K562 (cell line): ENCODE results near the gene CRYAA. TPM values are rescaled to one million over a fixed set of nuclear protein-coding genes. Genes with fewer than 3 reads are reported as not detected.

Source experiments
- ATAC-seq: fragments of 200-7000 bp; cut with Tn5 transposase; 3 replicates; pipeline ENCODE4 v1.9.1; 2020; ENCODE audit warnings: moderate library complexity
- BruUV-seq: library from RNA; stranded (reverse); fragments of 400-500 nt; replicated peaks from 2 replicates; lab custom pipeline; 2021; lab: Mats Ljungman, UMichigan
- CTCF ChIA-PET: fragments of 300-600 bp; formaldehyde crosslinking; extraction: SDS; loops from one replicate; lab custom pipeline; 2021; ENCODE audit warnings: low intra/inter-chr PET ratio; lab: Yijun Ruan, JAX
- POLR2A ChIA-PET: fragments of 300-600, 350-650 bp; sonication (Branson Sonifier 250); formaldehyde crosslinking; extraction: SDS; loops from one replicate; lab custom pipeline; 2021; ENCODE audit warnings: antibody characterized with exemption, inconsistent platforms; lab: Yijun Ruan, JAX
- DNase-seq, 4 experiments: peaks; one replicate each; pipeline versions ENCODE4 v3.0.0 to v3.0.0-alpha.2; 2011 to 2018; ENCODE audit warnings: low spot score in 3 of 4, mixed read lengths in 3 of 4; ENCODE audit errors: extremely low read depth in 1 of 4
- FAIRE-seq: peaks from 2 replicates; lab custom pipeline; 2011; peaks lifted over from hg19 to GRCh38; lab: Jason Lieb, UNC
- H2AFZ ChIP-seq: 2 replicates; pipeline ENCODE4 v1.6.0; 2011; ENCODE audit warnings: low read depth, low read length, control low read depth, inconsistent platforms
- H3K27ac ChIP-seq: fragments of 200-600 bp; 3 replicates; pipeline ENCODE4 v1.8.0; 2011; ENCODE audit warnings: low read depth, mild to moderate bottlenecking, control low read depth, inconsistent platforms, low read length, moderate library complexity, mixed read lengths; ENCODE audit errors: extremely low read depth
- H3K27me3 ChIP-seq, 2 experiments: fragments of 300-600 bp in 1 of 2; 2 replicates in 1 of 2; 3 replicates in 1 of 2; pipeline versions ENCODE4 v1.6.0 to v1.8.0; 2011; ENCODE audit warnings: inconsistent platforms in 2 of 2, low read length in 2 of 2, mild to moderate bottlenecking in 1 of 2, mixed read lengths in 1 of 2, moderate library complexity in 1 of 2; ENCODE audit not compliant: control insufficient read depth in 2 of 2, insufficient read depth in 2 of 2
- H3K36me3 ChIP-seq: fragments of 300-600 bp; 3 replicates; pipeline ENCODE4 v1.8.0; 2011; ENCODE audit warnings: mild to moderate bottlenecking, low read length, inconsistent platforms; ENCODE audit not compliant: control insufficient read depth, insufficient read depth
- H3K4me1 ChIP-seq, 2 experiments: fragments of 200-600 bp in 1 of 2; replicated peaks in 1 of 2; 2 replicates in 1 of 2; 3 replicates in 1 of 2; pipeline versions ENCODE4 v1.5.1 to v1.8.0; 2011; ENCODE audit warnings: inconsistent platforms in 2 of 2, low read length in 2 of 2, mild to moderate bottlenecking in 1 of 2, mixed read lengths in 1 of 2, moderate library complexity in 1 of 2; ENCODE audit not compliant: control insufficient read depth in 2 of 2, insufficient read depth in 2 of 2
- H3K4me2 ChIP-seq: 2 replicates; pipeline ENCODE4 v1.6.1; 2011; ENCODE audit warnings: low read length, control low read depth, inconsistent platforms, mixed read lengths; ENCODE audit not compliant: insufficient read depth
- H3K4me3 ChIP-seq: fragments of 200-600 bp; sonication (generic), shearing (Covaris generic); 2 replicates; pipeline ENCODE4 v1.5.1; 2016; ENCODE audit warnings: control low read depth, inconsistent platforms
- H3K79me2 ChIP-seq: fragments of 200-600 bp; 3 replicates; pipeline ENCODE4 v1.8.0; 2011; ENCODE audit warnings: low read length, inconsistent platforms; ENCODE audit not compliant: control insufficient read depth, insufficient read depth
- H3K9ac ChIP-seq, 2 experiments: 2 replicates each; pipeline versions ENCODE4 v1.6.0 to v1.6.1; 2011; ENCODE audit warnings: low read depth in 2 of 2, low read length in 2 of 2, control low read depth in 1 of 2, inconsistent platforms in 1 of 2, mild to moderate bottlenecking in 1 of 2, mixed read lengths in 1 of 2; ENCODE audit not compliant: insufficient read depth in 1 of 2
- H3K9me1 ChIP-seq: one replicate; pipeline ENCODE4 v1.6.0; 2011; ENCODE audit warnings: inconsistent platforms, mild to moderate bottlenecking, low read length, moderate library complexity; ENCODE audit not compliant: control insufficient read depth, insufficient read depth
- H3K9me3 ChIP-seq: replicated peaks from 2 replicates; pipeline ENCODE4 v1.5.1; 2011; ENCODE audit warnings: low read depth, low read length, inconsistent platforms; ENCODE audit not compliant: control insufficient read depth, insufficient read depth
- H4K20me1 ChIP-seq: replicated peaks from 2 replicates; pipeline ENCODE4 v1.6.1; 2011; ENCODE audit warnings: low read length, inconsistent platforms, mixed read lengths; ENCODE audit not compliant: control insufficient read depth, insufficient read depth
- ESRRA ChIP-seq: fragments of 450-650 bp; IDR thresholded peaks from 2 replicates; pipeline ENCODE4 v1.6.1; 2014; ENCODE audit warnings: low read depth, mild to moderate bottlenecking, moderate library complexity, borderline replicate concordance
- ETS2 ChIP-seq: IDR thresholded peaks from 2 replicates; pipeline ENCODE4 v1.6.1; 2016; ENCODE audit warnings: borderline replicate concordance, missing genetic modification characterization, mild to moderate bottlenecking, moderate library complexity, missing compliant biosample characterization; ENCODE audit not compliant: poor library complexity, severe bottlenecking
- HDAC6 ChIP-seq: IDR thresholded peaks from 2 replicates; pipeline ENCODE4 v1.6.1; 2012; ENCODE audit warnings: low read depth, mild to moderate bottlenecking, control low read depth, inconsistent platforms, low read length, moderate library complexity
- KLF10 ChIP-seq: fragments of 250-450 bp; sonication (Bioruptor Pico); IDR thresholded peaks from 2 replicates; pipeline ENCODE4 v1.6.1; 2021; ENCODE audit warnings: matching md5 sums
- LEF1 ChIP-seq: fragments of 450-650 bp; IDR thresholded peaks from 2 replicates; pipeline ENCODE4 v1.6.1; 2016; ENCODE audit warnings: mild to moderate bottlenecking
- NFYB ChIP-seq: IDR thresholded peaks from 2 replicates; pipeline ENCODE4 v1.6.1; 2011; ENCODE audit warnings: mild to moderate bottlenecking, moderate library complexity; ENCODE audit not compliant: insufficient read length; ENCODE audit errors: extremely low read depth
- PATZ1 ChIP-seq: fragments of 250-450 bp; sonication (Bioruptor Pico); IDR thresholded peaks from 2 replicates; pipeline ENCODE4 v1.5.0; 2020; ENCODE audit warnings: mild to moderate bottlenecking, borderline replicate concordance
- SMAD3 ChIP-seq: fragments of 450-650 bp; formaldehyde crosslinking; conservative IDR thresholded peaks from 2 replicates; pipeline ENCODE4 v1.4.0; 2020; ENCODE audit warnings: mild to moderate bottlenecking
- SRSF3 ChIP-seq: fragments of 200-400 bp; formaldehyde crosslinking; IDR thresholded peaks from 2 replicates; pipeline ENCODE4 v1.6.1; 2016; ENCODE audit warnings: mild to moderate bottlenecking, low read length, moderate library complexity; ENCODE audit not compliant: insufficient read depth
- TARDBP ChIP-seq: fragments of 450-650 bp; IDR thresholded peaks from 2 replicates; pipeline ENCODE4 v1.6.1; 2016
- ZKSCAN8 ChIP-seq: fragments of 200-800 bp; sonication (Bioruptor generic); IDR thresholded peaks from 2 replicates; pipeline ENCODE4 v1.6.1; 2016; ENCODE audit warnings: missing genetic modification characterization, missing compliant biosample characterization
- ZNF407 ChIP-seq: fragments of 450-650 bp; IDR thresholded peaks from 2 replicates; pipeline ENCODE4 v1.6.1; 2016; ENCODE audit warnings: low read depth
- ZNF589 ChIP-seq: fragments of 200-800 bp; sonication (Bioruptor generic); IDR thresholded peaks from 2 replicates; pipeline ENCODE4 v1.6.1; 2016; ENCODE audit warnings: low read depth, missing genetic modification characterization, missing compliant biosample characterization
- WGBS: fragments of 100-300 bp; shearing (Covaris generic); methylation state at CpG from one replicate; pipeline ENCODE4 v1.1.6; 2016; ENCODE audit warnings: low coverage, mixed read lengths; ENCODE audit not compliant: insufficient coverage; ENCODE audit errors: missing lambda C conversion rate; 5-methylcytosine and 5-hydroxymethylcytosine counted together
- in situ Hi-C: fragments of 300-500 bp; cut with MboI; formaldehyde crosslinking; loops from 4 replicates; pipeline ENCODE4 v1.15.0; 2018; ENCODE audit warnings: inconsistent platforms, mixed read lengths
- intact Hi-C: fragments of 100-400 bp; cut with micrococcal nuclease; formaldehyde crosslinking; loops from 2 replicates; pipeline ENCODE4 v1.14.2; 2022
- polyA plus RNA-seq, 8 experiments: library from polyadenylated mRNA; depleted of rRNA in 4 of 8; stranded (reverse) in 5 of 8; unstranded in 3 of 8; fragments of >200 nt; fragmentation: Nextera tagmentation in 2 of 8; fragmentation: Illumina TruSeq in 1 of 8; extraction: Ambion mirVana in 2 of 8; extraction: Trizol in 1 of 8; gene quantifications; 2 replicates each; pipeline versions ENCODE4 v1.2.1 to v1.2.3, GENCODE V29; 2011 to 2014; ENCODE audit warnings: inconsistent platforms in 1 of 8, missing spikeins in 1 of 8
- total RNA-seq, 7 experiments: library from RNA; depleted of rRNA in 6 of 7; stranded (reverse); fragments of >200 nt in 6 of 7; fragmentation: Illumina TruSeq in 2 of 7; extraction: Trizol in 2 of 7; gene quantifications; 2 replicates each; pipeline versions ENCODE4 v1.2.1 to v1.2.3, GENCODE V29; 2011 to 2021; ENCODE audit warnings: low replicate concordance in 1 of 7

CRYAA gene
- total and polyA plus RNA-seq, 9 of the 15 experiments (the other 6 are each of a cell fraction or from before 2014, with no cell fraction given) = not detected

- no peaks in the 10 kb centered on the region; the same call in 1 of the 2 replicates for H3K9me3 ChIP-seq
- H3K79me2 ChIP-seq = no peaks in the 10 kb centered on the region
- H4K20me1 ChIP-seq = no peaks in the 10 kb centered on the region
- intact Hi-C loops (no loop called here), in situ Hi-C loops (no loop called here)
- no TSS peak for BruUV-seq
- under 1% methylated on average over 14 of the region's 15 CpGs for WGBS
- FAIRE-seq (no peak), ATAC-seq (no peak), DNase-seq (no peak)
- H3K36me3 ChIP-seq = no peaks in the 10 kb centered on the region
- CTCF ChIA-PET = no interaction called here
- H3K4me2 ChIP-seq = no peak overlapping the region
- peaks cover 7 to 46% of the 10 kb centered on the region in 2 experiments; a peak in 4 of 5 replicates for H3K27me3 ChIP-seq
- H3K4me1 ChIP-seq = peaks cover 0 to 4% of the 10 kb centered on the region in 2 experiments; a peak in 1 of 5 replicates
- POLR2A ChIA-PET = interaction anchor here (0.5 to 0.6 kb wide), 2 partner anchors 152 to 418 kb away, joined by 3 read pairs; no protein-coding TSS in a partner anchor
- no peak overlapping the region for H3K27ac ChIP-seq
- H2AFZ ChIP-seq = no peak overlapping the region
- no peaks in the 10 kb centered on the region for H3K9me1 ChIP-seq
- no peak overlapping the region for H3K9ac ChIP-seq
- H3K4me3 ChIP-seq = no peak overlapping the region
- TF ChIP-seq ESRRA = no peak
- TF ChIP-seq NFYB = no peak
- no peak for TF ChIP-seq TARDBP
- TF ChIP-seq ZKSCAN8 = no peak
- no peak for TF ChIP-seq KLF10
- TF ChIP-seq SRSF3 = no peak
- TF ChIP-seq LEF1 = no peak
- no peak for TF ChIP-seq HDAC6
- no peak for TF ChIP-seq ETS2
- TF ChIP-seq ZNF407 = no peak
- TF ChIP-seq ZNF589 = no peak
- TF ChIP-seq SMAD3 (CRISPR knock-in tag) = no peak
- no peak for TF ChIP-seq PATZ1 (CRISPR knock-in tag)
Measured at GRCh38 chr21:43188592-43189210, 19.9 kb downstream of the CRYAA start.
